HepG2 (cell line): ENCODE results near the gene USP34. TPM values are rescaled to one million over a fixed set of nuclear protein-coding genes. Genes with fewer than 3 reads are reported as not detected.

ENCODE experiments used
- CC2D1A ChIP-seq: sonication (generic); formaldehyde crosslinking; IDR thresholded peaks from 2 replicates; pipeline ENCODE4 v1.8.1; 2023; ENCODE audit warnings: mild to moderate bottlenecking, missing genetic modification reagents
- DNMT3B ChIP-seq: conservative IDR thresholded peaks from 2 replicates; pipeline ENCODE4 v1.6.1; 2016; ENCODE audit warnings: missing biosample characterization, control low read depth
- FOXP1 ChIP-seq, 2 experiments: fragments of 450-650 bp in 1 of 2; IDR thresholded peaks; 2 replicates each; pipeline ENCODE4 v1.6.1; 2017 to 2018; ENCODE audit warnings: antibody characterized with exemption in 1 of 2
- GFI1 ChIP-seq: sonication (generic); formaldehyde crosslinking; IDR thresholded peaks from 2 replicates; pipeline ENCODE4 v1.5.0; 2020; ENCODE audit warnings: missing genetic modification reagents, mild to moderate bottlenecking, borderline replicate concordance
- GTF2F1 ChIP-seq: fragments of 150-350 bp; IDR thresholded peaks from 2 replicates; pipeline ENCODE4 v1.6.1; 2014; ENCODE audit warnings: low read length
- JUN ChIP-seq: sonication (generic); formaldehyde crosslinking; IDR thresholded peaks from 2 replicates; pipeline ENCODE4 v1.4.0; 2020; ENCODE audit warnings: mild to moderate bottlenecking, missing genetic modification reagents
- KDM5A ChIP-seq: fragments of 200-600 bp; sonication (generic); IDR thresholded peaks from 2 replicates; pipeline ENCODE4 v1.7.0; 2018; ENCODE audit warnings: antibody characterized with exemption, mild to moderate bottlenecking, low read length, borderline replicate concordance
- MAFK ChIP-seq, 2 experiments: IDR thresholded peaks in 1 of 2; conservative IDR thresholded peaks in 1 of 2; 2 replicates each; pipeline ENCODE4 v1.6.1; 2011; ENCODE audit warnings: improper control_type of control experiment in 2 of 2, low read length in 2 of 2
- MATR3 ChIP-seq: sonication (generic); formaldehyde crosslinking; IDR thresholded peaks from 2 replicates; pipeline ENCODE4 v1.4.0; 2020; ENCODE audit warnings: missing genetic modification reagents
- PAX8 ChIP-seq: sonication (generic); formaldehyde crosslinking; IDR thresholded peaks from 2 replicates; pipeline ENCODE4 v1.8.0; 2022; ENCODE audit warnings: mild to moderate bottlenecking, missing genetic modification reagents, borderline replicate concordance
- PRPF4 ChIP-seq: fragments of 200-400 bp; formaldehyde crosslinking; IDR thresholded peaks from 2 replicates; pipeline ENCODE4 v1.6.1; 2016; ENCODE audit warnings: low read length, low read depth; ENCODE audit not compliant: poor library complexity, severe bottlenecking
- SIN3A ChIP-seq: IDR thresholded peaks from 2 replicates; pipeline ENCODE4 v1.6.1; 2011; ENCODE audit warnings: low read depth, mild to moderate bottlenecking, control low read depth, low read length, borderline replicate concordance
- SIX1 ChIP-seq: sonication (generic); formaldehyde crosslinking; IDR thresholded peaks from 2 replicates; pipeline ENCODE4 v1.4.0; 2020; ENCODE audit warnings: missing genetic modification reagents, borderline replicate concordance
- SMC3 ChIP-seq: IDR thresholded peaks from 2 replicates; pipeline ENCODE4 v1.6.1; 2011; ENCODE audit warnings: low read length, improper control_type of control experiment
- XBP1 ChIP-seq: sonication (generic); formaldehyde crosslinking; IDR thresholded peaks from 2 replicates; pipeline ENCODE4 v1.5.0; 2020; ENCODE audit warnings: missing genetic modification reagents
- ZFP82 ChIP-seq: sonication (generic); formaldehyde crosslinking; IDR thresholded peaks from 2 replicates; pipeline ENCODE4 v1.5.1; 2020; ENCODE audit warnings: mild to moderate bottlenecking, missing genetic modification reagents, borderline replicate concordance
- ZFYVE20 ChIP-seq: sonication (generic); formaldehyde crosslinking; IDR thresholded peaks from 2 replicates; pipeline ENCODE4 v1.8.0; 2023; ENCODE audit warnings: low read depth, mild to moderate bottlenecking, moderate library complexity, missing genetic modification reagents, borderline replicate concordance
- ZNF18 ChIP-seq: sonication (generic); formaldehyde crosslinking; IDR thresholded peaks from 2 replicates; pipeline ENCODE4 v1.8.0; 2022; ENCODE audit warnings: mild to moderate bottlenecking, missing genetic modification reagents; ENCODE audit not compliant: insufficient replicate concordance
- ZNF3 ChIP-seq: IDR thresholded peaks from 2 replicates; pipeline ENCODE4 v1.7.0; 2017; ENCODE audit warnings: inconsistent platforms
- ZNF496 ChIP-seq: sonication (generic); formaldehyde crosslinking; IDR thresholded peaks from 2 replicates; pipeline ENCODE4 v1.8.1; 2023; ENCODE audit warnings: mild to moderate bottlenecking, moderate library complexity, missing genetic modification reagents; ENCODE audit not compliant: insufficient replicate concordance
- ZNF572 ChIP-seq: sonication (generic); formaldehyde crosslinking; IDR thresholded peaks from 2 replicates; pipeline ENCODE4 v1.5.1; 2020; ENCODE audit warnings: mild to moderate bottlenecking, missing genetic modification reagents
- ZNF773 ChIP-seq: sonication (generic); formaldehyde crosslinking; IDR thresholded peaks from 2 replicates; pipeline ENCODE4 v1.4.0; 2020; ENCODE audit warnings: missing genetic modification reagents, borderline replicate concordance
- polyA plus RNA-seq, 8 experiments: library from polyadenylated mRNA; depleted of rRNA in 3 of 8; stranded (reverse) in 7 of 8; unstranded in 1 of 8; fragments of >200 nt; fragmentation: Illumina TruSeq in 4 of 8; extraction: Trizol in 4 of 8; gene quantifications; 2 replicates each; pipeline versions ENCODE4 v1.2.1 to v1.2.3, GENCODE V29; 2011 to 2016; ENCODE audit warnings: low read depth in 4 of 8, missing spikeins in 1 of 8, mixed read lengths in 1 of 8; ENCODE audit not compliant: insufficient read depth in 1 of 8
- total RNA-seq, 5 experiments: library from RNA; depleted of rRNA; stranded (reverse); fragments of >200 nt; fragmentation: Illumina TruSeq; extraction: Trizol; gene quantifications; 2 replicates each; pipeline ENCODE4 v1.2.3, GENCODE V29; 2016; ENCODE audit warnings: low read depth in 1 of 5
- TF ChIP-seq, protein P1 (sequence below): sonication (generic); formaldehyde crosslinking; conservative IDR thresholded peaks from 2 replicates; pipeline ENCODE4 v1.8.0; 2022; ENCODE audit warnings: mild to moderate bottlenecking, moderate library complexity, missing genetic modification reagents
- TF ChIP-seq, protein P2 (sequence below): sonication (generic); formaldehyde crosslinking; IDR thresholded peaks from 2 replicates; pipeline ENCODE4 v1.4.0; 2020; ENCODE audit warnings: missing genetic modification reagents, mild to moderate bottlenecking, borderline replicate concordance
- TF ChIP-seq, protein P3 (sequence below): sonication (generic); formaldehyde crosslinking; IDR thresholded peaks from 2 replicates; pipeline ENCODE4 v1.4.0; 2020; ENCODE audit warnings: missing genetic modification reagents

Gene USP34
- total and polyA plus RNA-seq, 2 of the 13 experiments (the other 11 are each of a cell fraction or from before 2014, with no cell fraction given), result 99.2 to 100 TPM

- TF ChIP-seq ZNF18 (CRISPR knock-in tag) (no peak), SMC3 (no peak), DNMT3B (CRISPR knock-in tag) (peak; percentile 96), GTF2F1 (no peak), ZNF773 (no peak), SIN3A (peak; percentile 83; the same call in 1 of the 2 replicates), ZNF496 (CRISPR knock-in tag) (no peak), CC2D1A (no peak), ZFP82 (no peak), ZNF3 (no peak), FOXP1 (IDR thresholded peaks at IDR 0.05) (no peak), FOXP1 (CRISPR knock-in tag; IDR thresholded peaks at IDR 0.05) (no peak), KDM5A (no peak), PRPF4 (no peak), JUN (CRISPR knock-in tag) (no peak), XBP1 (CRISPR knock-in tag) (no peak), ZNF572 (no peak), PAX8 (CRISPR knock-in tag) (no peak), MAFK (conservative IDR thresholded peaks at IDR 0.05 in 1 of 2, IDR thresholded peaks at IDR 0.05 in 1 of 2; ENCODE audit: low read length in 2 of 2) (no peak), GFI1 (CRISPR knock-in tag) (no peak), SIX1 (CRISPR knock-in tag) (no peak; the same call in 1 of the 2 replicates), MATR3 (CRISPR knock-in tag) (no peak), ZFYVE20 (no peak)
- TF ChIP-seq, protein P1, sequence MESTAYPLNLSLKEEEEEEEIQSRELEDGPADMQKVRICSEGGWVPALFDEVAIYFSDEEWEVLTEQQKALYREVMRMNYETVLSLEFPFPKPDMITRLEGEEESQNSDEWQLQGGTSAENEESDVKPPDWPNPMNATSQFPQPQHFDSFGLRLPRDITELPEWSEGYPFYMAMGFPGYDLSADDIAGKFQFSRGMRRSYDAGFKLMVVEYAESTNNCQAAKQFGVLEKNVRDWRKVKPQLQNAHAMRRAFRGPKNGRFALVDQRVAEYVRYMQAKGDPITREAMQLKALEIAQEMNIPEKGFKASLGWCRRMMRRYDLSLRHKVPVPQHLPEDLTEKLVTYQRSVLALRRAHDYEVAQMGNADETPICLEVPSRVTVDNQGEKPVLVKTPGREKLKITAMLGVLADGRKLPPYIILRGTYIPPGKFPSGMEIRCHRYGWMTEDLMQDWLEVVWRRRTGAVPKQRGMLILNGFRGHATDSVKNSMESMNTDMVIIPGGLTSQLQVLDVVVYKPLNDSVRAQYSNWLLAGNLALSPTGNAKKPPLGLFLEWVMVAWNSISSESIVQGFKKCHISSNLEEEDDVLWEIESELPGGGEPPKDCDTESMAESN (CRISPR knock-in tag), result 0 out of 2 replicates have a peak, but pooled peaks have one; percentile 43
- TF ChIP-seq, protein P2, sequence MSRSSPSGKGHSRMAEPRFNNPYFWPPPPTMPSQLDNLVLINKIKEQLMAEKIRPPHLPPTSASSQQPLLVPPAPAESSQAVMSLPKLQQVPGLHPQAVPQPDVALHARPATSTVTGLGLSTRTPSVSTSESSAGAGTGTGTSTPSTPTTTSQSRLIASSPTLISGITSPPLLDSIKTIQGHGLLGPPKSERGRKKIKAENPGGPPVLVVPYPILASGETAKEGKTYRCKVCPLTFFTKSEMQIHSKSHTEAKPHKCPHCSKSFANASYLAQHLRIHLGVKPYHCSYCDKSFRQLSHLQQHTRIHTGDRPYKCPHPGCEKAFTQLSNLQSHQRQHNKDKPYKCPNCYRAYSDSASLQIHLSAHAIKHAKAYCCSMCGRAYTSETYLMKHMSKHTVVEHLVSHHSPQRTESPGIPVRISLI, result no peak
- TF ChIP-seq, protein P3, sequence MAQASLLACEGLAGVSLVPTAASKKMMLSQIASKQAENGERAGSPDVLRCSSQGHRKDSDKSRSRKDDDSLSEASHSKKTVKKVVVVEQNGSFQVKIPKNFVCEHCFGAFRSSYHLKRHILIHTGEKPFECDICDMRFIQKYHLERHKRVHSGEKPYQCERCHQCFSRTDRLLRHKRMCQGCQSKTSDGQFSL (CRISPR knock-in tag), result no peak
Observed at GRCh38 chr2:61144697-61145268, 326.1 kb downstream of the USP34 start (continued).
